ENCODE measurements around the gene IL17RA. TPM values are rescaled to one million over a fixed set of nuclear protein-coding genes. Genes with fewer than 3 reads are reported as not detected.

Gene IL17RA
- total RNA-seq, 1 experiment from 2014 or later = 12.1 TPM

GRCh38 chr22:17043521-17043920 lies 41.3 kb upstream of the IL17RA start:
- H3K27ac ChIP-seq (ENCODE audit: low read depth, low read length, poor library complexity, severe bottlenecking) = no peak overlapping the region
- H3K4me3 ChIP-seq (ENCODE audit: low read depth, low read length, poor library complexity, severe bottlenecking) = no peak overlapping the region
- BruUV-seq (replicated peaks) = no TSS peak
- no peaks in the 10 kb centered on the region for H3K36me3 ChIP-seq (ENCODE audit: insufficient read depth, low read length, poor library complexity, severe bottlenecking)
- ChIA-PET CTCF (no interaction called here), POLR2A (ENCODE audit: low non-redundant PET) (no interaction called here)
- intact Hi-C loops (cut with micrococcal nuclease; ENCODE audit: unreplicated experiment) = no loop called here
- H3K27me3 ChIP-seq (replicated peaks; ENCODE audit: insufficient read depth, low read depth, low read length, poor library complexity) = no peaks in the 10 kb centered on the region
- no peak for DNase-seq (ENCODE audit: low spot score)
- no peaks in the 10 kb centered on the region for H3K4me1 ChIP-seq (ENCODE audit: insufficient read depth, low read length, poor library complexity, severe bottlenecking)
- no peaks in the 10 kb centered on the region for H3K9me3 ChIP-seq (ENCODE audit: low read depth, low read length, poor library complexity, severe bottlenecking)
- no peak for TF ChIP-seq EZH2 (IDR thresholded peaks at IDR 0.05; ENCODE audit: borderline replicate concordance, low read depth, low read length, poor library complexity, severe bottlenecking)
- no peak for TF ChIP-seq CTCF (conservative IDR thresholded peaks at IDR 0.05; ENCODE audit: low read depth, low read length)

DNA sequence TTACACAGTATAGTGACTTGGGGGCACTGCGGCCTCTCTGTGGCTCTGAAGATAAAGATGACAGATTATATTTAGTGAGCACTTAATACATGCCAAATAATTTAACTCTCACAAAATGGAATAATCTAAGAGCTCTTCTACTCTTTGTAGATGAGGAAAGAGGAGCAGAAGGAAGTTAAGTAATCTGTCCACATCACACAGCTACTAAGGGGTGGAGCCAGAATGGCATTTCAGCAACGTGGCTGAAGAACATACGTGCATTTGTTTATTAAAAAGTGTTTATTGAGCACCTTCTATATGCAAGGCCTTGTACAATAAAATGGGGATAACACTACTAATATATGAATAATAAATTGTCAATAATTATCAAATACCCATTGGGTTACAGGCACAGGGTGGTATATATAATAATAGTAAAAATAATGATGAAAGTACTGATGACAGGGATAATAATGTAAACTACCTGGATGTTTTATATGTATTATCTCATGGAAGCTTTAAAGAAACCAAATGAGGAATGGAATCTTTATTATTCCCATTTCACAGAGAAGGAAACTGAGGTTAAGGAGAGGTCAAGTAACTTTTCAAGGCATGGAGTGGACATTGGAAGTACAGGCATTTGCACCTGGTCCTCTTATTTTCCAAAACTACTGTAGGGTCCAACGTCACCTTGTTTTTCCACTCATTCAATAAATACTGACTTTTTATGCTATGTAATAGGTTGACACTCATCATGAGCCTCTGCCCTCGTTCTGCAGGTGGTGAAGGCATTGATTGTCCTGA lies 38.0 kb upstream of the IL17RA start:
- DNase-seq (ENCODE audit: low spot score) = no peak
- H3K27ac ChIP-seq (ENCODE audit: low read depth, low read length, poor library complexity, severe bottlenecking) = no peak overlapping the region
- H3K9me3 ChIP-seq (ENCODE audit: low read depth, low read length, poor library complexity, severe bottlenecking) = no peaks in the 10 kb centered on the region
- intact Hi-C loops (cut with micrococcal nuclease; ENCODE audit: unreplicated experiment) = no loop called here
- no peaks in the 10 kb centered on the region for H3K27me3 ChIP-seq (replicated peaks; ENCODE audit: insufficient read depth, low read depth, low read length, poor library complexity)
- H3K36me3 ChIP-seq (ENCODE audit: insufficient read depth, low read length, poor library complexity, severe bottlenecking) = no peaks in the 10 kb centered on the region
- no peak overlapping the region for H3K4me3 ChIP-seq (ENCODE audit: low read depth, low read length, poor library complexity, severe bottlenecking)
- no peak for TF ChIP-seq EZH2 (IDR thresholded peaks at IDR 0.05; ENCODE audit: borderline replicate concordance, low read depth, low read length, poor library complexity, severe bottlenecking)
- TF ChIP-seq CTCF (conservative IDR thresholded peaks at IDR 0.05; ENCODE audit: low read depth, low read length) = no peak
- BruUV-seq (replicated peaks) = no TSS peak
- ChIA-PET POLR2A (ENCODE audit: low non-redundant PET) (interaction anchor here (0.6 kb wide), 1 partner anchor 83 kb away, joined by 3 read pairs; no protein-coding TSS in a partner anchor), CTCF (no interaction called here)
- no peaks in the 10 kb centered on the region for H3K4me1 ChIP-seq (ENCODE audit: insufficient read depth, low read length, poor library complexity, severe bottlenecking)

DNA sequence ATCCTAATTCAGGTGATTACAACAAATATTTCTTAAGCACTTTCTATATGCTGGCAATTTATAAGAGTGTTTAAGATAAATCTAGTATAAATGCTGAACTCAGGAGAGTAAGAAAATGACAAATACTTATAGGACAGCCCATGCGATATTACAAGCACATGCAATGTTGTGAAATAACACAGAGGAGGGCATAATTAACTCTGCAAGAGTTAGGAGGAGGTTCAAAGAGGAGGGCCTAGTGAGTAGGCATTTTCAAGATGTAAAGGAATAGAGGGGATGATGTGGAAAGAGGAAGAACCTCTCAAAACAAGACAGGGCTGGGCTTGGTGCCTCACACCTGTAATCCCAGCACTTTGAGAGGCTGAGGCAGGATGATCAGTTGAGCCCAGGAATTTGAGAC lies 37.1 kb upstream of the IL17RA start:
- Histone ChIP-seq H3K4me3 (ENCODE audit: low read depth, low read length, poor library complexity, severe bottlenecking) (no peak overlapping the region), H3K4me1 (ENCODE audit: insufficient read depth, low read length, poor library complexity, severe bottlenecking) (no peaks in the 10 kb centered on the region), H3K36me3 (ENCODE audit: insufficient read depth, low read length, poor library complexity, severe bottlenecking) (no peaks in the 10 kb centered on the region), H3K9me3 (ENCODE audit: low read depth, low read length, poor library complexity, severe bottlenecking) (no peaks in the 10 kb centered on the region), H3K27ac (ENCODE audit: low read depth, low read length, poor library complexity, severe bottlenecking) (no peak overlapping the region), H3K27me3 (replicated peaks; ENCODE audit: insufficient read depth, low read depth, low read length, poor library complexity) (no peaks in the 10 kb centered on the region)
- intact Hi-C loops (cut with micrococcal nuclease; ENCODE audit: unreplicated experiment) = no loop called here
- no peak for DNase-seq (ENCODE audit: low spot score)
- ChIA-PET POLR2A (ENCODE audit: low non-redundant PET) (no interaction called here), CTCF (no interaction called here)
- no TSS peak for BruUV-seq (replicated peaks)
- TF ChIP-seq EZH2 (IDR thresholded peaks at IDR 0.05; ENCODE audit: borderline replicate concordance, low read depth, low read length, poor library complexity, severe bottlenecking) = no peak

DNA sequence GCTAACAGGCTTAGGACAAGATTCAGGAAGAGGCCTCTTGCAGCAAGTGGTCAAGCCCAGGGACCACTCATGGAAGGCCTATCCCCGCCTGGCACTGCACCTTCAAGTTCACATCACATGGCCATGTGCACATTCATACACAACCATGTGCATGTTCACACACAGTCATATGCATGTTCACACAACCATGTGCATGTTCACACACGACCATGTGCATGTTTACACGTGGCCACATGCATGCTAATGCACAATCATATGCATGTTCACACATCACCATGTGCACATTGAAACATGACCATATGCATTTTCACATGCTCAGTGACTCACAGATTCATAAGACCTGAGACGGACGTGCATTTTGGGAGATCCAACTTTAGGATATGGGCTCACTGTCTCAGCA lies 28.7 kb upstream of the IL17RA start:
- H3K9me3 ChIP-seq (ENCODE audit: low read depth, low read length, poor library complexity, severe bottlenecking) = no peaks in the 10 kb centered on the region
- no TSS peak for BruUV-seq (replicated peaks)
- TF ChIP-seq CTCF (conservative IDR thresholded peaks at IDR 0.05; ENCODE audit: low read depth, low read length) (no peak), EZH2 (IDR thresholded peaks at IDR 0.05; ENCODE audit: borderline replicate concordance, low read depth, low read length, poor library complexity, severe bottlenecking) (no peak)
- ChIA-PET POLR2A (ENCODE audit: low non-redundant PET) (no interaction called here), CTCF (no interaction called here)
- no peaks in the 10 kb centered on the region for H3K27me3 ChIP-seq (replicated peaks; ENCODE audit: insufficient read depth, low read depth, low read length, poor library complexity)
- no peak overlapping the region for H3K27ac ChIP-seq (ENCODE audit: low read depth, low read length, poor library complexity, severe bottlenecking)
- no peaks in the 10 kb centered on the region for H3K4me1 ChIP-seq (ENCODE audit: insufficient read depth, low read length, poor library complexity, severe bottlenecking)
- no peaks in the 10 kb centered on the region for H3K36me3 ChIP-seq (ENCODE audit: insufficient read depth, low read length, poor library complexity, severe bottlenecking)
- intact Hi-C loops (cut with micrococcal nuclease; ENCODE audit: unreplicated experiment) = no loop called here
- no peak overlapping the region for H3K4me3 ChIP-seq (ENCODE audit: low read depth, low read length, poor library complexity, severe bottlenecking)
- no peak for DNase-seq (ENCODE audit: low spot score)
